Memory B cell (primary cell): Measurements from ENCODE around the gene GALNT9.
"Not testable (repeated sequence)": the region's sequence is repeated elsewhere in the genome, so short reads cannot be mapped to it uniquely, and the experiment has no call there.

Experiments
- ATAC-seq: fragments of 150-1000 bp; cut with Tn5 transposase; 2 replicates; pipeline ENCODE4 v1.10.0; 2021; ENCODE audit warnings: low read depth, mild to moderate bottlenecking, moderate library complexity
- DNase-seq, 2 donors: peaks; one replicate each; pipeline ENCODE4 v3.0.0; 2022; ENCODE audit warnings: low spot score in 2 of 2
- H3K27ac Mint-ChIP-seq: one replicate; pipeline ENCODE4 v1.8.0; 2022; ENCODE audit warnings: mild to moderate bottlenecking, moderate library complexity, mixed read lengths
- H3K27me3 Mint-ChIP-seq: one replicate; pipeline ENCODE4 v1.8.0; 2022; ENCODE audit warnings: mixed read lengths
- H3K36me3 Mint-ChIP-seq: one replicate; pipeline ENCODE4 v1.8.0; 2022; ENCODE audit warnings: mild to moderate bottlenecking, mixed read lengths
- H3K4me1 Mint-ChIP-seq: one replicate; pipeline ENCODE4 v1.8.0; 2022; ENCODE audit warnings: mixed read lengths
- H3K4me3 Mint-ChIP-seq: one replicate; pipeline ENCODE4 v1.8.0; 2022; ENCODE audit warnings: mild to moderate bottlenecking, moderate library complexity, mixed read lengths
- H3K9me3 Mint-ChIP-seq: one replicate; pipeline ENCODE4 v1.8.0; 2022; ENCODE audit warnings: mixed read lengths

The GALNT9 gene

DNA sequence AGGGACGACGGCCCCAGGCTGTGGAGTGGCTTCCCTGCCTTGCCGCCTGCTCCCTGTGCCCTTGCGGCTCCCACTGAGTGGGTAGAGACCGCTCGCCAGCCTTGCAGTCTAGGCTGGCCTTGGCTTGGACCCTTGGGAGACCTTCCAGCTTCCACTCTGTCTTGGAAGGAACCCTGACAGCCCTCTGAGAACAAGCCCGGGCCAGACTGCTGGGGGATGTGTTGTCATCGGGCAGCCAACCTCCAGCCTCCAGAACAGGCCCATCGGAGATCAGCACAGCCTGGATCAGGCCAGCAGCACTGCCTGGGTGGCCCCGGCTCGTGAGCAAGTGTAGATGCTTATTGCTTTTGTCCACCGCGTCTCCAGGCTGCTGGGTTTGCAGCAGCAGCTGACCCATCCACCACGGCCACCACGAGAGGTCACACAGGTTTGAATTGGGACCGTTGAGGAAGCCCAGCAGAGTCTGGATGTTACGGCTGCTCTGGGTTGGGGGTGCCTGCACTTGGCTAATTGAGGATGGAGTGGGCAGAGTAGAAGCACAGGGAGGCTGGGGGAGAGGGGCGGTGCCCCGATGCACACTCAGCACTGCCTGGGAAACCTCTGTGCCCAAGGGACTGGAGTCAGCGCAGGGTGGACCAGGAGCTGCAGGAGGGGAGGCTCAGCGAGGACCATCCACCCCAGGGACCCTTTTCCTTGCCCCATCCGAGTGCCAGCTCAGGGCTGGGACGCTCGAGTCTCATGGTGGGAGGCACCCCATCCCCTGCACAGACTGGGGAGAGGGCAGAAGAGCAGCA is 129.7 kb downstream of the GALNT9 start:
- Mint-ChIP-seq H3K4me3 (no peak overlapping the region), H3K9me3 (no peaks in the 10 kb centered on the region), H3K27me3 (peaks cover 12% of the 10 kb centered on the region), H3K27ac (no peak overlapping the region), H3K36me3 (no peaks in the 10 kb centered on the region), H3K4me1 (no peaks in the 10 kb centered on the region)
- DNase-seq (no peak), ATAC-seq (no peak)

DNA sequence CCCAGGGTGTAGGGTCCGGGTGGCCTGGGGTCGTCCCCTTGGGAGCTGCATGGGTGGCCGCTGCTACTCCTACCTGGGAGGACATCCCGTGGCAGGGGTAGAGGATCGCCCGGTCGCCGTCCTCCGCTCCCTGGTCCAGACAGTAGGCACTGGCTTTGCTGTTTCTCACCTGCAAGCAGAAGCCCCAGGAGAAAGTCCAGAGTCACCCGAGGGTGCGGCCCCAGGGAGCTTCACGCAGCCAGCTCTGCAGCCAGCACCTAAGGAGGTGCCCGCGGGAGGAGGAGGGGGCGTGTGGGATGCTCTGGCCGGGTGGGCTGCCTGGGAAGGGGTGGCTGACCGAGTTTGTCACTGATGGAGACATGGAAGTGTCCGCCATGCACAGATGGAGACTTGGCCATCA is 130.3 kb downstream of the GALNT9 start:
- no peak overlapping the region for H3K27ac Mint-ChIP-seq
- no peaks in the 10 kb centered on the region for H3K9me3 Mint-ChIP-seq
- no peaks in the 10 kb centered on the region for H3K36me3 Mint-ChIP-seq
- peaks cover 12% of the 10 kb centered on the region for H3K27me3 Mint-ChIP-seq
- no peaks in the 10 kb centered on the region for H3K4me1 Mint-ChIP-seq
- no peak for ATAC-seq
- no peak for DNase-seq
- no peak overlapping the region for H3K4me3 Mint-ChIP-seq

DNA sequence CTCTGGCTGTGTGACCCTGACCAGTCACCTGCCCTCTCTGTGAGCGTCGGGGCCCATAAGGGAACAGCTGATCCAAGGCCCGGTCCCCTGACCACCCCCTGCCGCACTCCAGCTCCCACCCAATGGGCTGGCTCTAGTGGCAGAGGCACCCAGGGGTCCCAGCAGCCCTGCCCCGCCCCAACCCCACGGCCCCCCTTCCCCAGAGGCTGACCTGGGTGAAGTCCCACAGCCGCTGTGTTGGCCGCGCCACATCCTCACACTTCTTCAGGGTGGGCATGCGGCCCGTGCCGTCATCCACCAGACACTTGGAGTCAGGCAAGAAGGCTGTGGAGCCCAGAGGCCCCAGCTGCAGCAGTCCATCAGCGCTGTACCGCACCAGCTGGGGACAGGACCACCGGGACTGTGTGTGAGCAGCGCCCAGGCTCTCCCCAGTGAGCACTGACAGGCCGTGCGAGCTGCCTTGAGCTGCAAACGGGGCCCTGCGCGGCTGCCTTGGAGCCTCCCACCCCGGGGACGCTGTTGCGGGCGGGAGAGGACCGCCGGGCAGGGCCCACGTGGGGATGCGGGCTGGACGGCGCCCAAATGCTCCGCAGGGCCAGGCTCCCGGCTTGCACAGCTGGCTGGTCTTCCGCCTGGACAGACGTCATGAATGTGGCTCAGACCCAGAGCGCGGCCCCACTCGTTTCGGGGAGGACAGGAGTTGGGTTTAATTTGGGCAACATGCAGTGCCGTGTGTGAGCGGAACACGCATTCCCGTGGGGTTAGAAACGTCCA is 131.6 kb downstream of the GALNT9 start:
- H3K27me3 Mint-ChIP-seq, result peaks cover 14% of the 10 kb centered on the region
- H3K4me3 Mint-ChIP-seq, result no peak overlapping the region
- no peak overlapping the region for H3K27ac Mint-ChIP-seq
- peaks cover 2% of the 10 kb centered on the region for H3K36me3 Mint-ChIP-seq
- peaks cover 3% of the 10 kb centered on the region for H3K9me3 Mint-ChIP-seq
- ATAC-seq, result no peak
- DNase-seq, result no peak
- no peaks in the 10 kb centered on the region for H3K4me1 Mint-ChIP-seq

DNA sequence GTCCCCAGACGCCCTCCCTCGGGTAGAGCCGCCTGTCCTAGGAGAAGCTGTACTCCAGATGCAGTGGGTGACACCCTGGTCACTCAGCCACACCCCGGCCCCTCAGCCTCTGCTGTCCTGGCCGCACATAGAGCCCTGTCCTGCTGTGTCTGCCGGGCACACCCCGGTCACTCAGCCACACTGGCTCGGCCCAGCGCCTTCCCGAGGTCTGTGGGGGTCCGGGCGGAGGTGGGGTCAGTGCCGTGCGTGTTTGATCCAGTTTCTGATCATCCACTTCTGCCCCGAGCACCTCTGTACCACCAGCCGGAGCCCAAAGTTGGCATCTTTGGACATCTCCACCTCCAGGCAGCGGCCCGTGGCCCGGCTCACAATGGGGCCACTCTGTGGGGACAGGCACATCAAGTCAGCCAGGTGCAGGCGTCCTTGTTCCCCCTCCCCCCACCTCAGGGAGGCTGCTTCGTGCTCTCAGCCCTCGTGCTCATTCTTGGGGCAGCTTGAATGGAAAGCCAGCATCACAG is 132.5 kb downstream of the GALNT9 start:
- Mint-ChIP-seq H3K27ac (no peak overlapping the region), H3K27me3 (peaks cover 9% of the 10 kb centered on the region), H3K36me3 (peaks cover 2% of the 10 kb centered on the region), H3K4me1 (no peaks in the 10 kb centered on the region), H3K9me3 (peaks cover 3% of the 10 kb centered on the region), H3K4me3 (no peak overlapping the region)
- no peak for DNase-seq
- no peak for ATAC-seq

DNA sequence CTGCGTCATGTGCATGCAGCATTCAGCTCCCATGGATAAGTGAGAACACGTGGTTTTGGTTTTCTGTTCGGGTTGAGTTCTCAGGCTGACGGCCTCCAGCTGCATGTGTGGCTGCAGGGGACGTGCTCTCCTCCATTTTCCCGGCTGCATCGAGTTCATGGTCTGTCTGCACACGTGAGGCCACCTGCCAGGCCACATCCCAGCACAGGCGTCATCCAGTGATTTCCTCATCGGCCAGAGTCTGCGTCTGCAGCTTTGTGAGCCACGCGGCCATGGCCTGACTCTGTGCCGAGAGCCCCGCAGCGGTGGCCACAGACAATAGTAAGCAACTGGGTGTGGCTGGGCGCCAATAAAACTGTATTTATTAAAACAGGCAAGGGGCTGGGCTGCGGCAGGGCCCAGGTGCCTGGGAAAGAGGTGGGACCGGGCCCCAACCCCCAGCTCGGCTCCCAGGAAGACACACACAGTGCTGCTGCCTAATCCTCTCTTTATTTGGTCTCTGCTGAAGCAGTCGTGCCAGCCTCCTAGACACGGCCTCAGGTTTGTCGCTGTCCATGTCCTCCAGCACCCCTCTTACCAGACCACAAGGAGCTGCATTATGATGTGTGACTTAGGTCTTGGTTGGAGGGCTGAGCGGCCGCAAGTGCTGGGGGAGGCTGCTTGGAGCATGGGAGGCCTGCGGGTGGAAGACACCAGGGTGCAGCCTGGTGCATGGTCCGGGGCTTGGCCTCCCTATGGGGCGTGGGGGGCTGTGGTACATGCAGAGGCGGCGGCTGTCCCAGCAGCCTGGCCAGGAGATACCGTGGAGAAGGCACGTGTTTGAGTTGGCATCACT is 133.1 kb downstream of the GALNT9 start:
- DNase-seq, result no peak
- H3K4me1 Mint-ChIP-seq, result no peaks in the 10 kb centered on the region
- peaks cover 9% of the 10 kb centered on the region for H3K27me3 Mint-ChIP-seq

DNA sequence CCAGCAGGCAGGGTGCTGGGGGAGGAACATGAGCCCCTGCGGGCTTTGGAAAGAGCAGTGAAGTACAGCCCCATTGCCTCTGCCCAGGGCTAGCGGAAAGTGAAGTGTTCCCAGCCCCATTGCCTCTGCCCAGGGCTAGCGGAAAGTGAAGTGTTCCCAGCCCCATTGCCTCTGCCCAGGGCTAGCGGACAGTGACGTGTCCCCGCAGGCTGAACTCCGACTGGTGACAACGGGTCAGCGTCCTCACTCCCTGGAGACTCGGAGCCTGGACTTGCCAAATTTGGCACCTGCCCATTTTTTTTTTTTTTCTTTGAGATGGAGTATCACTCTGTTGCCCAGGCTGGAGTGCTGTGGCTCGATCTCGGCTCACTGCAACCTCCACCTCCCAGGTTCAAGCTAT is 134.1 kb downstream of the GALNT9 start:
- H3K4me1 Mint-ChIP-seq, H3K27me3 Mint-ChIP-seq, H3K4me3 Mint-ChIP-seq, ATAC-seq, H3K9me3 Mint-ChIP-seq, H3K27ac Mint-ChIP-seq, H3K36me3 Mint-ChIP-seq, DNase-seq: not testable (repeated sequence)

More for the DNA sequence above, 133.1 kb downstream of the GALNT9 start:
- Mint-ChIP-seq H3K27ac (no peak overlapping the region), H3K36me3 (peaks cover 2% of the 10 kb centered on the region), H3K4me3 (no peak overlapping the region), H3K9me3 (peaks cover 3% of the 10 kb centered on the region)
- no peak for ATAC-seq

DNA sequence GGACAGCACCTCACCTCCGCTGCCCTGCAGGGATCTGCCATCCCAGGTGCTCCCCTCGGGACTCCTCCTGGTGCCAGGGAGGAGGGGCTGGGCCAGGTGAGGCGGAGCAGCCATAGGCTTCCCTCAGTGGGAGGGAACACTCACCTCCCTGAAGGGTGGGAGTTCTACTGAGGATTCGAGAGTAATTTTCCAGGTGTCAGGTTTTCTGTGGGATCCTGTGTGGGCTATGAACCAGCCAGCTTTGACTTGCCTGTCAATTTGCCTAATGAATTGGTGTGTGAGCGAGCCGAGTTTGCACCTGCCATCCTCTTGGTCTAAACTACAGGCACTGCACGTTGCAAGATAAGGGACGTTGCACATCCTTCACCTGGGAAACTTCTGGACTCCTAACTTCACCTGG is 134.8 kb downstream of the GALNT9 start:
- H3K36me3 Mint-ChIP-seq, result peaks cover 2% of the 10 kb centered on the region
- H3K9me3 Mint-ChIP-seq, result peaks cover 3% of the 10 kb centered on the region
- ATAC-seq (no peak), DNase-seq (no peak)
- peaks cover 5% of the 10 kb centered on the region for H3K4me1 Mint-ChIP-seq
- H3K4me3 Mint-ChIP-seq, result no peak overlapping the region
- H3K27me3 Mint-ChIP-seq, result peaks cover 7% of the 10 kb centered on the region
- no peak overlapping the region for H3K27ac Mint-ChIP-seq

DNA sequence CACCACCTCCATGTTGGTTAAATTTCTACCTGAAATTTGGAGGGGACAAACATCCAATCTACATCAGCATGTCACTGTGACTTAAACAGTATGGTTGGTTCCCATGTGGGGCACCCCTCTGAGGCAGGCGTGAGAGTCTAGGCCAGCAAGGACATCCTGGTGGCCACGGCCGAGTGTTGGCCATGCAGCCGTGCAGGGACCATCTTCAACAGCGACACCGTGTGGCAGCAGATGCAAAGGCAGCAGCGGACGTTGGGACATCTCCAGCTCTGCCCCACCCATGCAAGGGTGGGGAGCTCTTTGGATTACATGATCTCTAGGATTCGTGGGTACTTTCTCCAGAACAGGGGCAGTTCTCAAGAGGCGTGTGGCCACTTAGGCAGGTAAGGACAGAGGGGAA is 135.3 kb downstream of the GALNT9 start:
- H3K4me1 Mint-ChIP-seq, result peaks cover 8% of the 10 kb centered on the region
- no peak overlapping the region for H3K27ac Mint-ChIP-seq
- DNase-seq (no peak), ATAC-seq (no peak)
- peaks cover 7% of the 10 kb centered on the region for H3K27me3 Mint-ChIP-seq
- no peak overlapping the region for H3K4me3 Mint-ChIP-seq
- H3K9me3 Mint-ChIP-seq, result peaks cover 3% of the 10 kb centered on the region
- H3K36me3 Mint-ChIP-seq, result peaks cover 2% of the 10 kb centered on the region

DNA sequence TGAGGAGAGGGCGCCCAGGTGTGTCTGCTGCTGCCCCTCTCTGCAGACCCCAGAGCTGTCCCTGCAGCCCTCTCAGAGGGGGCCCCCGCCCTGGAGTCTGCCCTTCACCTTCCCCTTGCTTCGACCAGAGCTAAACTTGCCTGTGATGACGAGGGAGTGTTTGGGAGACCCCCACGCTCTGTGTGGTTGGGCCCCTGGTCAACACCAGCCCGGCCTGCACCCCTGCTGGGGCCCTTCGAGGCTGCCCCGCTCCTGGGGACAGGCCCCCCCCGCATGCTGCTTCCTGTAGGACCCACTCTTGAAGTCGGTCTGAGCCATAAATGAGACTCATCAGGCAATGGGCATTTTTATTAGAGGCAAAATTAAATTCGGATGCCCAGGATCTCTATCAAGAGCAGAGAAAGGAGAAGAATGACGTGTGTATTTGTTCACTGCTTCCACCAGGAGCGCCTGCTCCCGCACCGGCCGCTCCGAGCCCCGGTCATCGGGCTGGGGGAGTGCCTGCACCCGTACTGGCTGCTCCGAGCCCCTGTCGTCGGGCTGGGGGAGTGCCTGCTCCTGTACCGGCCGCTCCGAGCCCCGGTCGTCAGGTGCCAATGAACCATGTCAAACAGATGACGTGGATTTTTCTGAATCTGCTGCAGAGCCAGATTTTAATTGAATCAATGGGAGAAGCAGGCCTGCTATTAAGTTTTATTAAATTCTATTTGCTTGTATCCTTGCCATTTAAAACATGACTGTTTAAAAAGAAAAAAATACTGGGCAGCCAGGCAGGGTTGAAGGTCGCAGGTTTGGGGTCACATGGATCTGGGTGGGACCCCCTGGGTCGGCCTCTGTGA is 137.5 kb downstream of the GALNT9 start:
- Mint-ChIP-seq H3K27me3 (peaks cover 7% of the 10 kb centered on the region), H3K9me3 (peaks cover 3% of the 10 kb centered on the region), H3K36me3 (peaks cover 2% of the 10 kb centered on the region), H3K27ac (no peak overlapping the region), H3K4me1 (peaks cover 8% of the 10 kb centered on the region), H3K4me3 (no peak overlapping the region)
- no peak for ATAC-seq
- no peak for DNase-seq

DNA sequence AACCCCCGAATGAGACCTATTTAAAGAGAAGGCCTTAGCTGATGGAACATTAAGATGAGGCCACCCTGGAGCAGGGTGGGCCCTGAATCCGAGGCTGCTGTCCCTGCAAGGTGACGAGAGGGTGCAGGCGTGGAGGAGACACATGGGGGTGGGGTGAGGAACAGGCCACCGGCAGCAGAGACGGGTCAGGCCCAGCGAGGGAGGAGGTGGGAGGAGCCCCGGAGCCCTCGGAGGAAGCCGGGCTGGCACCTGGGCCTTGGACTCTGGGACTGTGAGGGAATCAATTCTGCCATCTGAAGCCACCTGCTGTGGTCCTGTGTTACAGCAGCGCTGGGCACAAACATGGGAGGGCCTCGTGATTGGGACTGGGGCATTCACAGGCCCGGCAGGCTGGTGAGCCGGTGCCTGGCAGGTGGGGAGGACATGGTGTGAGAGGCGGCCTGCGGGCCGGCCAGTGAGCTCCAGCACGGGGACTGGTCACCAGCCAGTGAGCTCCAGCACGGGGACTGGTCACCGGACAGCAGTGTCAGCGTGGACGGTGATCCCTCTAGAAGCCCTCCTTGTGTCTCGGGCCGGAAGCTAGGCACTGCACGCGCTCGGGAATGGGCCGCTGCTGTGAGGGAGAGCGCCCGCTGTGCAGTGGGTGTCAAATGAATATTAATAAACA is 138.4 kb downstream of the GALNT9 start:
- H3K9me3 Mint-ChIP-seq, result peaks cover 4% of the 10 kb centered on the region
- peaks cover 2% of the 10 kb centered on the region for H3K36me3 Mint-ChIP-seq
- peak overlapping the region; percentile 29 for H3K4me3 Mint-ChIP-seq
- peaks cover 5% of the 10 kb centered on the region for H3K27me3 Mint-ChIP-seq
- H3K4me1 Mint-ChIP-seq, result peaks cover 10% of the 10 kb centered on the region
- ATAC-seq (no peak), DNase-seq (no peak)
- no peak overlapping the region for H3K27ac Mint-ChIP-seq

DNA sequence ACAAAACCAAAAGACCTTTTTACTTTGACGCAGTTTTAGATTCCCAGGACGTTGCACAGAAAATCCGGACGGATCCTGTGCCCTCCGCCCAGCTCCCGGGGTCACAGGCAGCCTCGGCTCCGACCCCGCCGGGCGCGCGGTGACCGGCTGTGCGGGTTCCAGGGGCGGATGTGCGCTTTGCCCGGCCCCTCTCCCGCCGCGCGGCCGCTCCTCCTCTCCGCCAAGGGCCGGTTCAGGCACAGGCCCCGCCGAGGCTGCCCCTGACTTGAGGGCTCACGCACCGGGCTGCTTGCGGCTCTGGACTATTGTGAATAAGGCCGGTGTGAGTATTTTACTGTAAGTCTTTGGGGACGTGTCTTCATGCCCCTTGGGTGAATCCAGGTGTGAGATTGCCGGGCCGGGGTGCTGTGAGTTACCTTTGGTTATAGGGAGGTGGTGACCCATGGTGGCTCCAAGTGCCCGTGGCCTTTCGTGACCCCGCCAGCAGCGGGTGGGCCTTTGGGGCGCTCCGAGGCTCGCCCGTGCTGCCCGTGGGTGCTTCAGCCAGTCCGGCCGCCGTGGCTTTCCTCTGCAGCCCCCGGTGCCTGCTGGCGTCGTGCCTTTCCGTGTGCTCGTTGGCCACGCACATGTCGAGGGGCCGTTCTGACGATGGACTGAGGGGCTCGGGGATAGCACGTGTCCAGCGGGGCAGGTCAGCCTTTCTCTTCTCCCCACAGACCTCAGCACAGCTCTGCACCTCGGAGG is 139.2 kb downstream of the GALNT9 start:
- Mint-ChIP-seq H3K4me1 (peaks cover 13% of the 10 kb centered on the region), H3K4me3 (peak overlapping the region; percentile 87), H3K27me3 (peaks cover 5% of the 10 kb centered on the region), H3K27ac (no peak overlapping the region), H3K9me3 (peaks cover 8% of the 10 kb centered on the region), H3K36me3 (peaks cover 2% of the 10 kb centered on the region)
- DNase-seq (no peak), ATAC-seq (peak; percentile 2)

DNA sequence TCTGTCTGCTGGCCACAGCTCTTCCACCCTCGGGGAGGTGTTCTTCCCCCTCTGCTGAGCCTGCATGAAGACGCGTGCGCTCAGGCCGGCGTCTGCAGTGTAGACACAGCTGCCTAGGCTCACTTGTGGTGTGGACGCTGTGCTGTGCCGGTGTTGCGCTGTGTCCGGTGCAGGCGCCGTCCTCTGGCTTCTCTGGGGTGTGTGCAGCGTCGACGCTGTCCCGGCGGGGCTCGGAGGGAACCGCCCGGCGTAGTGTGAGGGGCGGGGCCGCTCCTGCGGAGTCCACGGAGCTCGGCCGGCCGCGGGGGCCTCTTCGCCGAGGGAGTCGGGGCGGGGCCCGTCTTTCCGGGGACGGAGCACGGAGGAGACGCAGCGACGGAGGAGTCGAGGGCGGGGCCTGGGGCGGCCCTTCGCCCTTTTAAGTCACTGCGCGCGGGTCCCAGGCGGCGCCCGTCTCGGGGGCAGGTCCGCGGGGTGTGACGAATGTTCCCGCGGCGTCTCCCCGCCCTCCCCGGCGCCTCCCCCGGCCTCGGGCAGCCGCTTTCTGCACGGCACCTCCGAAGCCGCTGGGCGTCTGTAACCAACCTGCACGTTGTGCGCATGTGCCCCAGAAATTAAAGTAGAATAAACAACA is 139.9 kb downstream of the GALNT9 start:
- peaks cover 8% of the 10 kb centered on the region for H3K9me3 Mint-ChIP-seq
- H3K27me3 Mint-ChIP-seq, result peaks cover 5% of the 10 kb centered on the region
- peaks cover 13% of the 10 kb centered on the region for H3K4me1 Mint-ChIP-seq
- peaks cover 2% of the 10 kb centered on the region for H3K36me3 Mint-ChIP-seq
- DNase-seq (peak; percentile 75 to 76), ATAC-seq (peak; percentile 89)
- peak overlapping the region; percentile 41 for H3K27ac Mint-ChIP-seq
- peak overlapping the region; percentile 87 for H3K4me3 Mint-ChIP-seq
